ENCODE data around the gene CXCL16. TPM values are rescaled to one million over a fixed set of nuclear protein-coding genes. Genes with fewer than 3 reads are reported as not detected.

Gene CXCL16
- total RNA-seq (2014; rRNA removed; shearing (Covaris generic)) = 4.0 and 4.1 TPM in 2 replicates

GRCh38 chr17:4739122-4740024 is at the start of gene CXCL16, which contains the start of gene ZMYND15:
TSS of gene CXCL16 (minus strand) at chr17:4739928. CDS start at chr17:4739339, 589 bp downstream.
TSS of gene ZMYND15 (plus strand) at chr17:4739833. CDS start at chr17:4740549, 716 bp downstream.

GRCh38 chr17:4788807-4789700 is 49.3 kb upstream of the CXCL16 start, which contains the start of gene GLTPD2:
TSS of gene GLTPD2 (plus strand) at chr17:4788964. CDS start at chr17:4789012, 48 bp downstream.

GRCh38 chr17:4786106-4786511 is 46.4 kb upstream of the CXCL16 start, which contains the start of gene VMO1:
TSS of gene VMO1 (minus strand) at chr17:4786364. CDS start at chr17:4786352, 12 bp downstream.

GRCh38 chr17:4771519-4772234 is 31.9 kb upstream of the CXCL16 start, which contains the start of gene TM4SF5:
TSS of gene TM4SF5 (plus strand) at chr17:4771886. CDS start at chr17:4771923, 37 bp downstream.

GRCh38 chr17:4709794-4710692 is 29.7 kb downstream of the CXCL16 start, which contains the start of gene ARRB2:
TSS of gene ARRB2 (plus strand) at chr17:4710632. CDS start at chr17:4710722, 90 bp downstream.

Other genes starting within 250 kb of the CXCL16 start
- gene SPNS2, start 241.0 kb downstream of the CXCL16 start, total RNA-seq (2014; rRNA removed; shearing (Covaris generic)) = 0.85 and 1.8 TPM in 2 replicates
- gene MYBBP1A, start 184.5 kb downstream of the CXCL16 start, total RNA-seq (2014; rRNA removed; shearing (Covaris generic)) = 249 and 256 TPM in 2 replicates
- not detected in 2 replicates for gene GGT6, start 179.4 kb downstream of the CXCL16 start, total RNA-seq (2014; rRNA removed; shearing (Covaris generic))
- 0.08 TPM in 1 of 2 replicates, not detected in the other for gene SMTNL2, start 155.4 kb downstream of the CXCL16 start, total RNA-seq (2014; rRNA removed; shearing (Covaris generic))
- not detected in 2 replicates for gene ALOX15, start 98.2 kb downstream of the CXCL16 start, total RNA-seq (2014; rRNA removed; shearing (Covaris generic))
- 30.5 and 31.3 TPM in 2 replicates for gene PELP1, start 35.8 kb downstream of the CXCL16 start, total RNA-seq (2014; rRNA removed; shearing (Covaris generic))
- 26.7 and 34.7 TPM in 2 replicates for gene ARRB2, start 29.3 kb downstream of the CXCL16 start, total RNA-seq (2014; rRNA removed; shearing (Covaris generic))
- 29.1 and 38.1 TPM in 2 replicates for gene MED11, start 8.5 kb downstream of the CXCL16 start, total RNA-seq (2014; rRNA removed; shearing (Covaris generic))
- 0.27 and 0.38 TPM in 2 replicates for gene ZMYND15, start 95 bp downstream of the CXCL16 start, total RNA-seq (2014; rRNA removed; shearing (Covaris generic))
- not detected in 2 replicates for gene TM4SF5, start 32.0 kb upstream of the CXCL16 start, total RNA-seq (2014; rRNA removed; shearing (Covaris generic))
- 0.26 TPM in 1 of 2 replicates, not detected in the other for gene VMO1, start 46.4 kb upstream of the CXCL16 start, total RNA-seq (2014; rRNA removed; shearing (Covaris generic))
- gene GLTPD2, start 49.0 kb upstream of the CXCL16 start, total RNA-seq (2014; rRNA removed; shearing (Covaris generic)) = not detected in 2 replicates
- gene PSMB6, start 56.2 kb upstream of the CXCL16 start, total RNA-seq (2014; rRNA removed; shearing (Covaris generic)) = 200 and 223 TPM in 2 replicates
- gene PLD2, start 67.2 kb upstream of the CXCL16 start, total RNA-seq (2014; rRNA removed; shearing (Covaris generic)) = 19.5 and 26.8 TPM in 2 replicates
- 33.7 and 33.8 TPM in 2 replicates for gene MINK1, start 93.4 kb upstream of the CXCL16 start, total RNA-seq (2014; rRNA removed; shearing (Covaris generic))
- 0.45 and 0.53 TPM in 2 replicates for gene C17orf107, start 159.6 kb upstream of the CXCL16 start, total RNA-seq (2014; rRNA removed; shearing (Covaris generic))
- gene CHRNE, start 163.2 kb upstream of the CXCL16 start, total RNA-seq (2014; rRNA removed; shearing (Covaris generic)) = 0.19 and 0.38 TPM in 2 replicates
- not detected in 2 replicates for gene GP1BA, start 192.3 kb upstream of the CXCL16 start, total RNA-seq (2014; rRNA removed; shearing (Covaris generic))
- 83.0 and 86.7 TPM in 2 replicates for gene SLC25A11, start 200.1 kb upstream of the CXCL16 start, total RNA-seq (2014; rRNA removed; shearing (Covaris generic))
- gene RNF167, start 200.3 kb upstream of the CXCL16 start, total RNA-seq (2014; rRNA removed; shearing (Covaris generic)) = 43.8 and 50.1 TPM in 2 replicates
- 1,994 and 2,456 TPM in 2 replicates for gene PFN1, start 208.6 kb upstream of the CXCL16 start, total RNA-seq (2014; rRNA removed; shearing (Covaris generic))
- 7.2 and 8.6 TPM in 2 replicates for gene ENO3, start 211.2 kb upstream of the CXCL16 start, total RNA-seq (2014; rRNA removed; shearing (Covaris generic))
- 90.5 and 106 TPM in 2 replicates for gene SPAG7, start 227.9 kb upstream of the CXCL16 start, total RNA-seq (2014; rRNA removed; shearing (Covaris generic))
- gene CAMTA2, start 247.7 kb upstream of the CXCL16 start, total RNA-seq (2014; rRNA removed; shearing (Covaris generic)) = 25.6 and 46.7 TPM in 2 replicates

Data from A375 (cell line).